HepG2 (cell line): ENCODE data around the gene NFKB1. TPM values are rescaled to one million over a fixed set of nuclear protein-coding genes. Genes with fewer than 3 reads are reported as not detected.

Source experiments
- DR1 ChIP-seq: sonication (generic); formaldehyde crosslinking; IDR thresholded peaks from 2 replicates; pipeline ENCODE4 v1.8.0; 2021; ENCODE audit warnings: mild to moderate bottlenecking, missing genetic modification reagents, inconsistent platforms
- ONECUT2 ChIP-seq: sonication (generic); formaldehyde crosslinking; IDR thresholded peaks from 2 replicates; pipeline ENCODE4 v1.4.0; 2020; ENCODE audit warnings: missing genetic modification reagents
- ZNF44 ChIP-seq: sonication (generic); formaldehyde crosslinking; IDR thresholded peaks from 2 replicates; pipeline ENCODE4 v1.5.1; 2020; ENCODE audit warnings: mild to moderate bottlenecking, missing genetic modification reagents
- ZNF792 ChIP-seq: IDR thresholded peaks from 2 replicates; pipeline ENCODE4 v1.6.1; 2016
- ZZZ3 ChIP-seq: sonication (generic); formaldehyde crosslinking; IDR thresholded peaks from 2 replicates; pipeline ENCODE4 v1.4.0; 2020; ENCODE audit warnings: missing genetic modification reagents, mild to moderate bottlenecking, borderline replicate concordance
- polyA plus RNA-seq, 8 experiments: library from polyadenylated mRNA; depleted of rRNA in 3 of 8; stranded (reverse) in 7 of 8; unstranded in 1 of 8; fragments of >200 nt; fragmentation: Illumina TruSeq in 4 of 8; extraction: Trizol in 4 of 8; gene quantifications; 2 replicates each; pipeline versions ENCODE4 v1.2.1 to v1.2.3, GENCODE V29; 2011 to 2016; ENCODE audit warnings: low read depth in 4 of 8, missing spikeins in 1 of 8, mixed read lengths in 1 of 8; ENCODE audit not compliant: insufficient read depth in 1 of 8
- total RNA-seq, 5 experiments: library from RNA; depleted of rRNA; stranded (reverse); fragments of >200 nt; fragmentation: Illumina TruSeq; extraction: Trizol; gene quantifications; 2 replicates each; pipeline ENCODE4 v1.2.3, GENCODE V29; 2016; ENCODE audit warnings: low read depth in 1 of 5
- TF ChIP-seq, protein P1 (sequence below), 2 experiments: sonication (generic) in 1 of 2; formaldehyde crosslinking in 1 of 2; IDR thresholded peaks; 2 replicates each; pipeline versions ENCODE4 v1.6.1 to v1.9.0; 2014 to 2022; ENCODE audit warnings: antibody characterized with exemption in 1 of 2, borderline replicate concordance in 1 of 2, inconsistent platforms in 1 of 2, low read depth in 1 of 2, missing genetic modification reagents in 1 of 2
- TF ChIP-seq, protein P2 (sequence below): sonication (generic); formaldehyde crosslinking; conservative IDR thresholded peaks from 2 replicates; pipeline ENCODE4 v1.8.0; 2022; ENCODE audit warnings: mild to moderate bottlenecking, moderate library complexity, missing genetic modification reagents
- TF ChIP-seq, protein P3 (sequence below): IDR thresholded peaks from 2 replicates; pipeline ENCODE4 v1.6.1; 2016; ENCODE audit warnings: low read depth, control low read depth
- TF ChIP-seq, protein P4 (sequence below): sonication (generic); formaldehyde crosslinking; IDR thresholded peaks from 2 replicates; pipeline ENCODE4 v1.4.0; 2020; ENCODE audit warnings: low read depth, mild to moderate bottlenecking, missing genetic modification reagents
- TF ChIP-seq, protein P5 (sequence below): sonication (generic); formaldehyde crosslinking; IDR thresholded peaks from 2 replicates; pipeline ENCODE4 v1.4.0; 2020; ENCODE audit warnings: mild to moderate bottlenecking, missing genetic modification reagents

Gene NFKB1
- total and polyA plus RNA-seq, 2 of the 13 experiments (the other 11 are each of a cell fraction or from before 2014, with no cell fraction given): 15.4 to 31.6 TPM

DNA sequence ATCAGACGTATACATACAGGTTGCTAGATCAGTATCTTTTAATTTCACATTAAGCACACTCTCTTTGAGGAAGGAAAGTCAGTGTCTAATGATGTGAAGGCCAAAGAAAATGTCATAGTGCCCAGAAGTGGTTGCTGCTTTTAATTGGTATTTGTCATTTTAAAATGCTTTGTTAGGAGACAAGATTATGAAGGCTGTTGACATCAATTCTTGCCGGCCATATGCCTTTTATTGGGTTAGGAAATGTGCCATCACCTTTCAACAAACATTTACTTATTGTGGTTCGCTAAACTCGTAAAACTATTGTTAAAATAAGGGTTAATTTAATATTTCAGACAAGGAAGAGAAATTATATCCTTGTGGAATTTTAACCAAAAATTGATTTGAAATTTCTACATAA lies 32.2 kb downstream of the NFKB1 start (continued):
- TF ChIP-seq, protein P1, sequence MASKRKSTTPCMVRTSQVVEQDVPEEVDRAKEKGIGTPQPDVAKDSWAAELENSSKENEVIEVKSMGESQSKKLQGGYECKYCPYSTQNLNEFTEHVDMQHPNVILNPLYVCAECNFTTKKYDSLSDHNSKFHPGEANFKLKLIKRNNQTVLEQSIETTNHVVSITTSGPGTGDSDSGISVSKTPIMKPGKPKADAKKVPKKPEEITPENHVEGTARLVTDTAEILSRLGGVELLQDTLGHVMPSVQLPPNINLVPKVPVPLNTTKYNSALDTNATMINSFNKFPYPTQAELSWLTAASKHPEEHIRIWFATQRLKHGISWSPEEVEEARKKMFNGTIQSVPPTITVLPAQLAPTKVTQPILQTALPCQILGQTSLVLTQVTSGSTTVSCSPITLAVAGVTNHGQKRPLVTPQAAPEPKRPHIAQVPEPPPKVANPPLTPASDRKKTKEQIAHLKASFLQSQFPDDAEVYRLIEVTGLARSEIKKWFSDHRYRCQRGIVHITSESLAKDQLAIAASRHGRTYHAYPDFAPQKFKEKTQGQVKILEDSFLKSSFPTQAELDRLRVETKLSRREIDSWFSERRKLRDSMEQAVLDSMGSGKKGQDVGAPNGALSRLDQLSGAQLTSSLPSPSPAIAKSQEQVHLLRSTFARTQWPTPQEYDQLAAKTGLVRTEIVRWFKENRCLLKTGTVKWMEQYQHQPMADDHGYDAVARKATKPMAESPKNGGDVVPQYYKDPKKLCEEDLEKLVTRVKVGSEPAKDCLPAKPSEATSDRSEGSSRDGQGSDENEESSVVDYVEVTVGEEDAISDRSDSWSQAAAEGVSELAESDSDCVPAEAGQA (IDR thresholded peaks at IDR 0.05; ENCODE audit: low read depth): no peak
- TF ChIP-seq, protein P1 (CRISPR knock-in tag; IDR thresholded peaks at IDR 0.05; ENCODE audit: borderline replicate concordance): no peak
- TF ChIP-seq, protein P2, sequence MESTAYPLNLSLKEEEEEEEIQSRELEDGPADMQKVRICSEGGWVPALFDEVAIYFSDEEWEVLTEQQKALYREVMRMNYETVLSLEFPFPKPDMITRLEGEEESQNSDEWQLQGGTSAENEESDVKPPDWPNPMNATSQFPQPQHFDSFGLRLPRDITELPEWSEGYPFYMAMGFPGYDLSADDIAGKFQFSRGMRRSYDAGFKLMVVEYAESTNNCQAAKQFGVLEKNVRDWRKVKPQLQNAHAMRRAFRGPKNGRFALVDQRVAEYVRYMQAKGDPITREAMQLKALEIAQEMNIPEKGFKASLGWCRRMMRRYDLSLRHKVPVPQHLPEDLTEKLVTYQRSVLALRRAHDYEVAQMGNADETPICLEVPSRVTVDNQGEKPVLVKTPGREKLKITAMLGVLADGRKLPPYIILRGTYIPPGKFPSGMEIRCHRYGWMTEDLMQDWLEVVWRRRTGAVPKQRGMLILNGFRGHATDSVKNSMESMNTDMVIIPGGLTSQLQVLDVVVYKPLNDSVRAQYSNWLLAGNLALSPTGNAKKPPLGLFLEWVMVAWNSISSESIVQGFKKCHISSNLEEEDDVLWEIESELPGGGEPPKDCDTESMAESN (CRISPR knock-in tag): no peak
- no peak for TF ChIP-seq ZNF44 (CRISPR knock-in tag)
- no peak for TF ChIP-seq DR1 (CRISPR knock-in tag)
- TF ChIP-seq ZZZ3 (CRISPR knock-in tag): no peak
- TF ChIP-seq, protein P3, sequence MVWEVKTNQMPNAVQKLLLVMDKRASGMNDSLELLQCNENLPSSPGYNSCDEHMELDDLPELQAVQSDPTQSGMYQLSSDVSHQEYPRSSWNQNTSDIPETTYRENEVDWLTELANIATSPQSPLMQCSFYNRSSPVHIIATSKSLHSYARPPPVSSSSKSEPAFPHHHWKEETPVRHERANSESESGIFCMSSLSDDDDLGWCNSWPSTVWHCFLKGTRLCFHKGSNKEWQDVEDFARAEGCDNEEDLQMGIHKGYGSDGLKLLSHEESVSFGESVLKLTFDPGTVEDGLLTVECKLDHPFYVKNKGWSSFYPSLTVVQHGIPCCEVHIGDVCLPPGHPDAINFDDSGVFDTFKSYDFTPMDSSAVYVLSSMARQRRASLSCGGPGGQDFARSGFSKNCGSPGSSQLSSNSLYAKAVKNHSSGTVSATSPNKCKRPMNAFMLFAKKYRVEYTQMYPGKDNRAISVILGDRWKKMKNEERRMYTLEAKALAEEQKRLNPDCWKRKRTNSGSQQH (CRISPR knock-in tag): no peak
- TF ChIP-seq, protein P4, sequence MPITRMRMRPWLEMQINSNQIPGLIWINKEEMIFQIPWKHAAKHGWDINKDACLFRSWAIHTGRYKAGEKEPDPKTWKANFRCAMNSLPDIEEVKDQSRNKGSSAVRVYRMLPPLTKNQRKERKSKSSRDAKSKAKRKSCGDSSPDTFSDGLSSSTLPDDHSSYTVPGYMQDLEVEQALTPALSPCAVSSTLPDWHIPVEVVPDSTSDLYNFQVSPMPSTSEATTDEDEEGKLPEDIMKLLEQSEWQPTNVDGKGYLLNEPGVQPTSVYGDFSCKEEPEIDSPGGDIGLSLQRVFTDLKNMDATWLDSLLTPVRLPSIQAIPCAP: no peak
- TF ChIP-seq, protein P5, sequence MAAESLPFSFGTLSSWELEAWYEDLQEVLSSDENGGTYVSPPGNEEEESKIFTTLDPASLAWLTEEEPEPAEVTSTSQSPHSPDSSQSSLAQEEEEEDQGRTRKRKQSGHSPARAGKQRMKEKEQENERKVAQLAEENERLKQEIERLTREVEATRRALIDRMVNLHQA (CRISPR knock-in tag): no peak
- TF ChIP-seq ZNF792: no peak
- no peak for TF ChIP-seq ONECUT2 (CRISPR knock-in tag)
- TF ChIP-seq, all 625 proteins: peak for 0
